HCT116 (cell line): ENCODE measurements around the gene YBX2.

Experiments
- CTCF ChIP-seq, 3 experiments: fragments of 200-600 bp in 1 of 3; sonication (generic) in 1 of 3; IDR thresholded peaks in 2 of 3; conservative IDR thresholded peaks in 1 of 3; 2 replicates each; pipeline ENCODE4 v1.5.1; 2012 to 2017; ENCODE audit warnings: low read depth in 2 of 3, low read length in 2 of 3, antibody characterized with exemption in 1 of 3, borderline replicate concordance in 1 of 3, control low read depth in 1 of 3, mild to moderate bottlenecking in 1 of 3, mixed read lengths in 1 of 3, mixed run types in 1 of 3, moderate library complexity in 1 of 3; ENCODE audit not compliant: insufficient read depth in 1 of 3
- ZFX ChIP-seq: fragments of 450-650 bp; IDR thresholded peaks from 2 replicates; pipeline ENCODE4 v1.6.1; 2017

GRCh38 chr17:7252176-7253043, 42.0 kb downstream of the YBX2 start, which contains the start of gene ELP5:
- TF ChIP-seq CTCF (IDR thresholded peaks at IDR 0.05 in 2 of 3, conservative IDR thresholded peaks at IDR 0.05 in 1 of 3; ENCODE audit: borderline replicate concordance in 1 of 3, insufficient read depth in 1 of 3, low read depth in 2 of 3, low read length in 2 of 3) (0 out of 6 replicates have a peak, but pooled peaks of 1 of the 3 experiments have one; percentile 27), ZFX (peak; percentile 74)
